PC-3 (cell line): ENCODE data around the gene TMEM139. TPM values are rescaled to one million over a fixed set of nuclear protein-coding genes. Genes with fewer than 3 reads are reported as not detected.

ENCODE experiments used
- ATAC-seq: fragments of 200-7000 bp; cut with Tn5 transposase; 2 replicates; pipeline ENCODE4 v1.9.1; 2020; ENCODE audit warnings: mild to moderate bottlenecking, moderate library complexity
- BruUV-seq: library from RNA; stranded (reverse); fragments of 400-500 nt; replicated peaks from 2 replicates; lab custom pipeline; 2021; lab: Mats Ljungman, UMichigan
- CTCF ChIA-PET: fragments of 300-600 bp; sonication (Branson Sonifier 250); formaldehyde crosslinking; loops from one replicate; lab custom pipeline; 2022; ENCODE audit warnings: antibody characterized with exemption; lab: Charles Lee
- POLR2A ChIA-PET: fragments of 300-600 bp; sonication (Branson Sonifier 250); formaldehyde crosslinking; loops from one replicate; lab custom pipeline; 2022; ENCODE audit warnings: antibody characterized with exemption; ENCODE audit not compliant: unreplicated experiment; lab: Charles Lee
- DNase-seq: peaks from one replicate; pipeline ENCODE4 v3.0.0-alpha.2; 2015
- H2AFZ ChIP-seq: fragments of 300-600 bp; sonication (generic); 2 replicates; pipeline ENCODE4 v1.6.0; 2016; ENCODE audit warnings: antibody characterized with exemption, low read length
- H3F3A ChIP-seq: fragments of 300-600 bp; sonication (generic); one replicate; pipeline ENCODE4 v1.6.0; 2017; ENCODE audit warnings: antibody characterized with exemption, low read length, control low read depth, mild to moderate bottlenecking; ENCODE audit not compliant: unreplicated experiment
- H3K27ac ChIP-seq: fragments of 300-600 bp; sonication (generic); 2 replicates; pipeline ENCODE4 v1.5.1; 2016; ENCODE audit warnings: mild to moderate bottlenecking, low read length
- H3K27me3 ChIP-seq: fragments of 300-600 bp; sonication (generic); 2 replicates; pipeline ENCODE4 v1.6.1; 2016; ENCODE audit warnings: low read length, mixed read lengths
- H3K36me3 ChIP-seq: fragments of 300-600 bp; sonication (generic); 2 replicates; pipeline ENCODE4 v1.6.1; 2016; ENCODE audit warnings: low read depth, mixed run types, low read length, mixed read lengths
- H3K4me1 ChIP-seq: fragments of 300-600 bp; sonication (generic); 2 replicates; pipeline ENCODE4 v1.5.1; 2016; ENCODE audit warnings: low read length; ENCODE audit not compliant: insufficient read depth
- H3K4me2 ChIP-seq: fragments of 300-600 bp; sonication (generic); 2 replicates; pipeline ENCODE4 v1.6.0; 2016; ENCODE audit warnings: low read length
- H3K4me3 ChIP-seq: fragments of 300-600 bp; sonication (generic); 2 replicates; pipeline ENCODE4 v1.5.1; 2016; ENCODE audit warnings: mild to moderate bottlenecking, low read length, mixed read lengths
- H3K79me2 ChIP-seq: fragments of 300-600 bp; sonication (generic); 2 replicates; pipeline ENCODE4 v1.6.1; 2017; ENCODE audit warnings: low read length, mixed read lengths
- H3K9ac ChIP-seq: fragments of 300-600 bp; sonication (generic); 2 replicates; pipeline ENCODE4 v1.6.0; 2016; ENCODE audit warnings: mild to moderate bottlenecking, low read length
- H3K9me2 ChIP-seq: fragments of 300-600 bp; sonication (generic); replicated peaks from 2 replicates; pipeline ENCODE4 v1.6.1; 2016; ENCODE audit warnings: mixed run types, low read length, mixed read lengths
- H3K9me3 ChIP-seq: fragments of 300-600 bp; sonication (generic); 2 replicates; pipeline ENCODE4 v1.6.1; 2016; ENCODE audit warnings: low read length, mixed read lengths
- H4K20me1 ChIP-seq: fragments of 300-600 bp; sonication (generic); 2 replicates; pipeline ENCODE4 v1.6.1; 2016; ENCODE audit warnings: low read length, mixed read lengths
- EZH2 ChIP-seq: fragments of 300-600 bp; sonication (generic); IDR thresholded peaks from one replicate; pipeline ENCODE4 v1.6.1; 2017; ENCODE audit warnings: antibody characterized with exemption, mild to moderate bottlenecking, low read length; ENCODE audit not compliant: unreplicated experiment
- EZH2phosphoT487 ChIP-seq: fragments of 300-600 bp; sonication (generic); IDR thresholded peaks from 2 replicates; pipeline ENCODE4 v1.6.1; 2018; ENCODE audit warnings: mild to moderate bottlenecking, antibody characterized with exemption, low read length, borderline replicate concordance
- intact Hi-C: fragments of 100-400 bp; cut with micrococcal nuclease; formaldehyde crosslinking; loops from 2 replicates; pipeline ENCODE4 v1.9.0; 2023
- total RNA-seq: library from RNA; depleted of rRNA; stranded (reverse); fragments of >200 nt; gene quantifications from 2 replicates; pipeline ENCODE4 v1.2.3, GENCODE V29; 2014
- TF ChIP-seq, protein P1 (sequence below): fragments of 300-600 bp; sonication (generic); conservative IDR thresholded peaks from 2 replicates; pipeline ENCODE4 v1.5.1; 2017; ENCODE audit warnings: antibody characterized with exemption, low read depth, mild to moderate bottlenecking, low read length

Gene TMEM139
- total RNA-seq, 1 experiment from 2014 or later: 5.2 TPM

DNA sequence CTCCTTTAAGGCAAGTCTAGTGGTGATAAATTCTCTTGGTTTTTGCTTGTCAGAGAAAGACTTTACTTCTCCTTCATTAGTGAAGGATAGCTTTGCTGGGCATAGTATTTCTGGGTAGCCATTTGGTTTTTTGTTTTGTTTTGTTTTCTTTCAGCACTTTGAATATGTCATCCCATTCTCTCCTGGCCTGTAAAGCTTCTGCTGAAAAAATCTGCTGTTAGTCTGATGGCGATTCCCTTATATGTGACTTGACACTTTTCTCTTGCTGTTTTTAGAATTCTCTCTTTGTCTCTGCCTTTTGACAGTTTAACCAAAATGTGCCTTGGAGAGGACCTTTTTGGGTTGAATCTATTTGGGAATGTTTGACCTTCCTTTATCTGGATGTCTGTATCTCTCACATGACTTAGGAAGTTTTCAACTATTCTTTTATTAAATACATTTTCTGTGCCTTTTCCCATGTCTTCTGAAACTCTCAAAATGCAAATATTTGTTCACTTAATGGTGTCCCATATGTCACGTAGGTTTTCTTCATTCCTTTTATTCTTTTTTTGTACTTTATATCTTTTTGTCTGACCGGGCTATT lies 48.3 kb upstream of the TMEM139 start:
- no TSS peak for BruUV-seq

DNA sequence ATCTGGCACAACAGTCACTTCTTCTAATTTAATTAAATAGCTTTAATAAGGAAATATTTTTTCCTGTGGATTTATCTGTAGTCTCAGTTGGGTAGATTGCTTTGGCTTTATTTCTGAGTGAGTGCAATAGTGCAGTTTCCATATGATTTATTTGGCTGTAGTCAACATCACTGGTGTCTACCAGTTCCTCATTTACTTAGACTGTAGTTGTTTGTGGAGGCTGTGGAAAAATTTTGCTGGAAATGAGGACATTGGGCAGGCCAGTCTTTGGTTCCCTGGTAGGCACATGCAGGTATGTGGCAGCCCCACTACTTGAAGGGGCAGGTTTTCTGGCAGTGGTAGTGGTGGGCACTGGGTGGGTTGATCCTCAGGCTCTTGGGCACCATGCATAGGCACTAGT lies 47.4 kb upstream of the TMEM139 start:
- CTCF ChIA-PET: interaction anchor here (0.6 kb wide), 1 partner anchor 252 kb away, joined by 3 read pairs; no protein-coding TSS in a partner anchor
- H3K4me1 ChIP-seq: peaks cover 24% of the 10 kb centered on the region
- H3K4me2 ChIP-seq: no peak overlapping the region
- no peak overlapping the region for H3K4me3 ChIP-seq
- POLR2A ChIA-PET: interaction anchor here (0.7 kb wide), 1 partner anchor 22 kb away, joined by 3 read pairs; no protein-coding TSS in a partner anchor
- ATAC-seq: no peak
- no peaks in the 10 kb centered on the region; the same call in 1 of the 2 replicates for H3K9me3 ChIP-seq
- H3K9ac ChIP-seq: no peak overlapping the region
- DNase-seq: no peak
- H3K27me3 ChIP-seq: no peaks in the 10 kb centered on the region
- intact Hi-C loops: no loop called here
- TF ChIP-seq EZH2phosphoT487: no peak
- H3K79me2 ChIP-seq: no peaks in the 10 kb centered on the region
- H3K36me3 ChIP-seq: no peaks in the 10 kb centered on the region
- H4K20me1 ChIP-seq: no peaks in the 10 kb centered on the region
- no peak overlapping the region for H2AFZ ChIP-seq
- BruUV-seq: no TSS peak
- H3K27ac ChIP-seq: no peak overlapping the region
- peaks cover 5% of the 10 kb centered on the region for H3F3A ChIP-seq
- H3K9me2 ChIP-seq: no peaks in the 10 kb centered on the region

More for the DNA sequence above, 48.3 kb upstream of the TMEM139 start:
- peaks cover 24% of the 10 kb centered on the region for H3K4me1 ChIP-seq
- DNase-seq: no peak
- H3K9me3 ChIP-seq: no peaks in the 10 kb centered on the region; the same call in 1 of the 2 replicates
- TF ChIP-seq, protein P1, sequence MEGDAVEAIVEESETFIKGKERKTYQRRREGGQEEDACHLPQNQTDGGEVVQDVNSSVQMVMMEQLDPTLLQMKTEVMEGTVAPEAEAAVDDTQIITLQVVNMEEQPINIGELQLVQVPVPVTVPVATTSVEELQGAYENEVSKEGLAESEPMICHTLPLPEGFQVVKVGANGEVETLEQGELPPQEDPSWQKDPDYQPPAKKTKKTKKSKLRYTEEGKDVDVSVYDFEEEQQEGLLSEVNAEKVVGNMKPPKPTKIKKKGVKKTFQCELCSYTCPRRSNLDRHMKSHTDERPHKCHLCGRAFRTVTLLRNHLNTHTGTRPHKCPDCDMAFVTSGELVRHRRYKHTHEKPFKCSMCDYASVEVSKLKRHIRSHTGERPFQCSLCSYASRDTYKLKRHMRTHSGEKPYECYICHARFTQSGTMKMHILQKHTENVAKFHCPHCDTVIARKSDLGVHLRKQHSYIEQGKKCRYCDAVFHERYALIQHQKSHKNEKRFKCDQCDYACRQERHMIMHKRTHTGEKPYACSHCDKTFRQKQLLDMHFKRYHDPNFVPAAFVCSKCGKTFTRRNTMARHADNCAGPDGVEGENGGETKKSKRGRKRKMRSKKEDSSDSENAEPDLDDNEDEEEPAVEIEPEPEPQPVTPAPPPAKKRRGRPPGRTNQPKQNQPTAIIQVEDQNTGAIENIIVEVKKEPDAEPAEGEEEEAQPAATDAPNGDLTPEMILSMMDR: no peak
- TF ChIP-seq EZH2phosphoT487 (no peak), EZH2 (no peak)
- H3K27ac ChIP-seq: no peak overlapping the region
- peaks cover 5% of the 10 kb centered on the region for H3F3A ChIP-seq
- no peak overlapping the region for H3K4me2 ChIP-seq
- no peaks in the 10 kb centered on the region for H3K36me3 ChIP-seq
- CTCF ChIA-PET: no interaction called here
- no peak overlapping the region for H2AFZ ChIP-seq
- H3K9ac ChIP-seq: no peak overlapping the region
- no peak for ATAC-seq
- H3K27me3 ChIP-seq: no peaks in the 10 kb centered on the region
- intact Hi-C loops: no loop called here
- no peaks in the 10 kb centered on the region for H3K9me2 ChIP-seq
- no peaks in the 10 kb centered on the region for H4K20me1 ChIP-seq
- no peaks in the 10 kb centered on the region for H3K79me2 ChIP-seq
- no peak overlapping the region for H3K4me3 ChIP-seq
- POLR2A ChIA-PET: interaction anchor here (0.7 kb wide), 1 partner anchor 22 kb away, joined by 3 read pairs; no protein-coding TSS in a partner anchor

DNA sequence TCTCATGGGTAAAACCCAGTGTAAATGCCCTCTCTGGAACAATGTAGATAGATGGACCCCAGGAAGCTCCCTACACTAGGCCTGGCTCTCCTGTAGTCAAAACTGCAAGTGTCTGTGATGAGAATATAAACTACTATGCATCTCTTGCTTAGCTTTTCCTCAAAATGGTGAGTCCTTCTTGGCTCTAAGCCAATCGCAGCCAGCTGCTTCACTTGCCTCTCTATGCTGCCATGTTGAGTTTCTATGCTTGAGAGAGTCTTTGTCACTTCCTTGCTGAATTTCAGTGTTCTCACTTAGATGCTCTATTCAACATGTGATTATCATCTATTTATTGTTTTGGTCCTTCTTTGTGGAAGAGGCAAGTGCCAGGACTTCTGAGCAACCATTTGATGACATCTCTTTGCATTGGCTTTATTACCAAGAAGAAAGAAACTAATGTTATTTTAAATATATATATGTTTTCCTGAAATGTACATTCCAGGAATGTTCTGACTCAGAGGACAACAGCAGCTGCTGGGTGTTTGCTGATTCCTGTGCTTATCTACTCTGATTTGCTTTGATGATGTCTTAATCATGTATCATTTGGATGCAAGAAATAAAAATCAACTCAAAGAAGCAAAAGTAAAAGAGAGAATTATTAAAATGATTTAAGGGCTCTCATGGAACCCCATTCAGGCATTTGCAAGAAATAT lies 46.3 kb upstream of the TMEM139 start:
- POLR2A ChIA-PET: no interaction called here
- H3K4me2 ChIP-seq: no peak overlapping the region
- CTCF ChIA-PET: interaction anchor here (0.6 kb wide), 1 partner anchor 11 kb away, joined by 4 read pairs; no protein-coding TSS in a partner anchor
- DNase-seq: no peak
- H3F3A ChIP-seq: peaks cover 5% of the 10 kb centered on the region
- BruUV-seq: no TSS peak
- H3K27ac ChIP-seq: no peak overlapping the region
- ATAC-seq: no peak
- intact Hi-C loops: no loop called here
- no peaks in the 10 kb centered on the region for H3K27me3 ChIP-seq
- H3K4me1 ChIP-seq: peaks cover 25% of the 10 kb centered on the region
- no peaks in the 10 kb centered on the region for H3K9me2 ChIP-seq
- H3K9ac ChIP-seq: no peak overlapping the region
- no peaks in the 10 kb centered on the region for H4K20me1 ChIP-seq
- no peaks in the 10 kb centered on the region for H3K9me3 ChIP-seq
- TF ChIP-seq, protein P1: no peak
- no peak overlapping the region for H2AFZ ChIP-seq
- no peaks in the 10 kb centered on the region for H3K36me3 ChIP-seq
- H3K4me3 ChIP-seq: no peak overlapping the region
- no peaks in the 10 kb centered on the region for H3K79me2 ChIP-seq
